ENCODE results near the gene MANBA.
"Not testable (repeated sequence)": the region's sequence is repeated elsewhere in the genome, so short reads cannot be mapped to it uniquely, and the experiment has no call there.

The MANBA gene

DNA sequence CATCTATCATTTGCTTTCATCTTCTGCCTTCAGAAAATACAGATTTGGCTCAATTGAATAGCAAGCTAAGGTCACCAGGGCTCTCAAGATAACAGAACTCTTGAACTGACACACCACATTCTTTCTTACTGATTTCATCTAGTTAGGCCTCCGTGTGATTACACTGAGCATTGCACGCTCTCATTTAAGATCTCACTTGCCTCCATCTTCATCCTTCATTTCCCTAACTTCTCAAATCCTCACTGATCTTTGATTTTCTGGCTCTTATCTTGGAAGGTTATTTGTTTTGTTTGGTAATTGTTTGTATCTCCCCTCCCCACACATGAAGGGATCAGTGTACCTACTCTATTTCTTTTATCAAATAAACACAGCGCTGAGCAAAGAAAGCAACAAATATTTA, 47.7 kb downstream of the MANBA start:
- no peak for TF ChIP-seq POLR2A (IDR thresholded peaks at IDR 0.05; ENCODE audit: extremely low read depth, insufficient read length)
- TF ChIP-seq, protein P1, sequence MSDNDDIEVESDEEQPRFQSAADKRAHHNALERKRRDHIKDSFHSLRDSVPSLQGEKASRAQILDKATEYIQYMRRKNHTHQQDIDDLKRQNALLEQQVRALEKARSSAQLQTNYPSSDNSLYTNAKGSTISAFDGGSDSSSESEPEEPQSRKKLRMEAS (IDR thresholded peaks at IDR 0.05; ENCODE audit: low read depth, low read length): no peak
- TF ChIP-seq MYC (IDR thresholded peaks at IDR 0.05; ENCODE audit: low read depth, low read length): no peak
- TF ChIP-seq, protein P2, sequence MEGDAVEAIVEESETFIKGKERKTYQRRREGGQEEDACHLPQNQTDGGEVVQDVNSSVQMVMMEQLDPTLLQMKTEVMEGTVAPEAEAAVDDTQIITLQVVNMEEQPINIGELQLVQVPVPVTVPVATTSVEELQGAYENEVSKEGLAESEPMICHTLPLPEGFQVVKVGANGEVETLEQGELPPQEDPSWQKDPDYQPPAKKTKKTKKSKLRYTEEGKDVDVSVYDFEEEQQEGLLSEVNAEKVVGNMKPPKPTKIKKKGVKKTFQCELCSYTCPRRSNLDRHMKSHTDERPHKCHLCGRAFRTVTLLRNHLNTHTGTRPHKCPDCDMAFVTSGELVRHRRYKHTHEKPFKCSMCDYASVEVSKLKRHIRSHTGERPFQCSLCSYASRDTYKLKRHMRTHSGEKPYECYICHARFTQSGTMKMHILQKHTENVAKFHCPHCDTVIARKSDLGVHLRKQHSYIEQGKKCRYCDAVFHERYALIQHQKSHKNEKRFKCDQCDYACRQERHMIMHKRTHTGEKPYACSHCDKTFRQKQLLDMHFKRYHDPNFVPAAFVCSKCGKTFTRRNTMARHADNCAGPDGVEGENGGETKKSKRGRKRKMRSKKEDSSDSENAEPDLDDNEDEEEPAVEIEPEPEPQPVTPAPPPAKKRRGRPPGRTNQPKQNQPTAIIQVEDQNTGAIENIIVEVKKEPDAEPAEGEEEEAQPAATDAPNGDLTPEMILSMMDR (IDR thresholded peaks at IDR 0.05; ENCODE audit: low read depth, low read length): no peak
- DNase-seq (ENCODE audit: low read depth): no peak

DNA sequence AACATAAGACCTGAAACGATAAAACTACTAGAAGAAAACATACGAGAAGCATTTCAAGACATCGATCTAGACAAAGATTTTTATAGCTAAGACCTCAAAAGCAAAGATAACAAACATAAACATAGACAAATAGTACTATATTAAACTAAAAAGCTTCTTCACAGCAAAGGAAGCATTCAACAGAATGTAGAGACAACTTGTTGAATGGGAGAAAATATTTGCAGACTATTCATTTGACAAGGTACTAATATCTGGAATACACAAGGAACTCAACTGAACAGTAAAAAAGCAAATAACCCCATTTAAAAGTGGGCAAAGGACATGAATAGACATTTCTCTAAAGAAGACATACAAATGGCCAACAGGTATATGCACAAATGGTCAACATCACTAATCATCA, 49.8 kb downstream of the MANBA start:
- H3K4me3 ChIP-seq (ENCODE audit: low read depth, low read length): no peak overlapping the region
- TF ChIP-seq, protein P1 (IDR thresholded peaks at IDR 0.05; ENCODE audit: low read depth, low read length): no peak
- TF ChIP-seq POLR2A (IDR thresholded peaks at IDR 0.05; ENCODE audit: extremely low read depth, insufficient read length) (no peak), MYC (IDR thresholded peaks at IDR 0.05; ENCODE audit: low read depth, low read length) (no peak)
- TF ChIP-seq, protein P2 (IDR thresholded peaks at IDR 0.05; ENCODE audit: low read depth, low read length): no peak
- no peak for DNase-seq (ENCODE audit: low read depth)

More for the DNA sequence above, 47.7 kb downstream of the MANBA start:
- H3K4me3 ChIP-seq (ENCODE audit: low read depth, low read length): no peak overlapping the region

DNA sequence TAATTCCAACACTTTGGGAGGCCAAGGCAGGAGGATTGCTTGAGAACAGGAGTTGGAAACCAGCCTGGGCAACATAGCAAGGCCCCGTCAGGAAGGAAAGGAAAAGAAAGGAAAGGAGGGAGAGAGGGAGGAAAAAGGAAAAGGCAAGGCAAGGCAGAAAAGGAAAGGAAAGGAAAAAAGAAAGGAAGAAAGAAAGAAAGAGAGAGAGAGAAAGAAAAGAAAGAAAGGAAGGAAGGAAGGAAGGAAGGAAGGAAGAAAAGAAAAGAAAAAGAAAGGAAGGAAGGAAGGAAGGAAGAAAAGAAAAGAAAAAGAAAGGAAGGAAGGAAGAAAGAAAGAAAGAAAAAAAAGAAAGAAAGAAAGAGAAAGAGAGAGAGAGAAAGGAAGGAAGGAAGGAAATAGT, 51.7 kb downstream of the MANBA start:
- not testable (repeated sequence) for DNase-seq (ENCODE audit: low read depth)

DNA sequence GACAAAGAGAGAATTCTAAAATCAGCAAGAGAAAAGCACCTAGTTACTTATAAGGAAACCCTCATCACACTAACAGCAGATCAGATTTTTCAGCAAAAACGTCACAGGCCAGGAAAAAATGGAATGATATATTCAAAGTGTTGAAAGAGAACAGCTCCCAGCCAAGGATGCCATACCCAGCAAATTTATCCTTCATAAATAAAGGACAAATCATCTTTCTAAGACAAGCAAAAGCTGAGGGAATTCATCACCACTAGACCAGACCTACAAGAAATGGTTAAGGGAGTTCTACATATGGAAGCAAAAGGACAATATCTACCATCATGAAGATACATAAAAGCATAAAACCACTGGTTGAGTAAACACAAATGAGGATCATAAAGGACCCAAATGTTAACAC, 53.6 kb downstream of the MANBA start:
- TF ChIP-seq POLR2A (IDR thresholded peaks at IDR 0.05; ENCODE audit: extremely low read depth, insufficient read length) (no peak), MYC (IDR thresholded peaks at IDR 0.05; ENCODE audit: low read depth, low read length) (no peak)
- TF ChIP-seq, protein P1 (IDR thresholded peaks at IDR 0.05; ENCODE audit: low read depth, low read length): no peak
- TF ChIP-seq, protein P2 (IDR thresholded peaks at IDR 0.05; ENCODE audit: low read depth, low read length): no peak
- DNase-seq (ENCODE audit: low read depth): no peak
- no peak overlapping the region for H3K4me3 ChIP-seq (ENCODE audit: low read depth, low read length)

More for the DNA sequence above, 51.7 kb downstream of the MANBA start:
- H3K4me3 ChIP-seq (ENCODE audit: low read depth, low read length): not testable (repeated sequence)

DNA sequence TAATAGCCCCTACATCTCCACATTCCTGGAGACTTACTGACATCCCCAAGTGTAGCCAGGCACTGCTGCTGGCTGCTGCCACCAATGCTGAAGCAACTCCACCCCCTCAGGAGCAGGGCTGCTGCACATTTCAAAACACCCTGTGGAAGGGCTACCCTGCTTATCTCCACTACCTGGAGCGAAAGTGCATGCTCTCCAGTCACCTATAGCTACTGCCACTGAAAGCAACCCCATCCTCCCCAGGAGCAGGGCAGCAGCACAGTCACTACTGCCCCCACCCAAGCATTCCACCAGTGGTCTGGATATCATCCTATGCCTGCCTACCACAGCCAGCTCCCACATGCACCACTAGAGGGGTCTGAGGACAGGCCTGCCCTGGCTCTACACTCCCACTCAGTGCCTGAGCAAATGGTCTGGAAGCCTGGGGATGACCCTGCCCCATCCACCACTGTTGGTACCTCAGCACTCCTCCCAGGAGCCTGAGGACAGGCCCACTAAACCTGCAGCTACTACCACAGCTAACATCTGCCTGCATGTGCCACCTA, 55.3 kb downstream of the MANBA start:
- no peak for DNase-seq (ENCODE audit: low read depth)
- no peak overlapping the region for H3K4me3 ChIP-seq (ENCODE audit: low read depth, low read length)
- TF ChIP-seq, protein P1 (IDR thresholded peaks at IDR 0.05; ENCODE audit: low read depth, low read length): no peak
- TF ChIP-seq, protein P2 (IDR thresholded peaks at IDR 0.05; ENCODE audit: low read depth, low read length): no peak

DNA sequence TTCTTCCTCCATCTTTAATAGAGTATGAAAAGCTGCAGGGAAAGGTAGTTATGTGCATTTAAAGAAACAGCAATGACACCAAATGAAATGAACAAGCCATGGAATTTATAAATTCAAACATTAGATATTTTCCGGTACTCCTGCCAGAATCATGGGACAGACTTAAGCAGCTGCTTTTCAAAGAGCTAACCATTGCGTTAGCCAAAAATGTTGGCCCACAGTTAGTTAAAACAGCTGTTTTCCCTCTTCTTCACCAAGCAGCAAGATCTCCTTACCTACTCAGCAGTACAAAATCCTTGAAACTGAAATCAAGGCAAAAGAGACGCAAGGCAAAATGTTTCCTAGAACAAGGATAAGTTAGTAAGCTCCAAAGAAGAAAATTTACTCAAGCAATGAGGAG, 64.0 kb downstream of the MANBA start:
- no peak overlapping the region for H3K4me3 ChIP-seq (ENCODE audit: low read depth, low read length)
- no peak for DNase-seq (ENCODE audit: low read depth)
- TF ChIP-seq, protein P2 (IDR thresholded peaks at IDR 0.05; ENCODE audit: low read depth, low read length): no peak

All from NB4 (cell line).